ENCODE results near the gene RCCD1. TPM values are rescaled to one million over a fixed set of nuclear protein-coding genes. Genes with fewer than 3 reads are reported as not detected.
A peak's percentile ranks its signal among the peaks of the same experiment; 100 is the strongest.

RCCD1 gene
- total and polyA plus RNA-seq, 9 of the 15 experiments (the other 6 are each of a cell fraction or from before 2014, with no cell fraction given): 11.1 to 51.4 (median 24.7) TPM

GRCh38 chr15:90934949-90935751, 19.5 kb upstream of the RCCD1 start, which contains the start of gene UNC45A (continued):
- TF ChIP-seq, protein P1, sequence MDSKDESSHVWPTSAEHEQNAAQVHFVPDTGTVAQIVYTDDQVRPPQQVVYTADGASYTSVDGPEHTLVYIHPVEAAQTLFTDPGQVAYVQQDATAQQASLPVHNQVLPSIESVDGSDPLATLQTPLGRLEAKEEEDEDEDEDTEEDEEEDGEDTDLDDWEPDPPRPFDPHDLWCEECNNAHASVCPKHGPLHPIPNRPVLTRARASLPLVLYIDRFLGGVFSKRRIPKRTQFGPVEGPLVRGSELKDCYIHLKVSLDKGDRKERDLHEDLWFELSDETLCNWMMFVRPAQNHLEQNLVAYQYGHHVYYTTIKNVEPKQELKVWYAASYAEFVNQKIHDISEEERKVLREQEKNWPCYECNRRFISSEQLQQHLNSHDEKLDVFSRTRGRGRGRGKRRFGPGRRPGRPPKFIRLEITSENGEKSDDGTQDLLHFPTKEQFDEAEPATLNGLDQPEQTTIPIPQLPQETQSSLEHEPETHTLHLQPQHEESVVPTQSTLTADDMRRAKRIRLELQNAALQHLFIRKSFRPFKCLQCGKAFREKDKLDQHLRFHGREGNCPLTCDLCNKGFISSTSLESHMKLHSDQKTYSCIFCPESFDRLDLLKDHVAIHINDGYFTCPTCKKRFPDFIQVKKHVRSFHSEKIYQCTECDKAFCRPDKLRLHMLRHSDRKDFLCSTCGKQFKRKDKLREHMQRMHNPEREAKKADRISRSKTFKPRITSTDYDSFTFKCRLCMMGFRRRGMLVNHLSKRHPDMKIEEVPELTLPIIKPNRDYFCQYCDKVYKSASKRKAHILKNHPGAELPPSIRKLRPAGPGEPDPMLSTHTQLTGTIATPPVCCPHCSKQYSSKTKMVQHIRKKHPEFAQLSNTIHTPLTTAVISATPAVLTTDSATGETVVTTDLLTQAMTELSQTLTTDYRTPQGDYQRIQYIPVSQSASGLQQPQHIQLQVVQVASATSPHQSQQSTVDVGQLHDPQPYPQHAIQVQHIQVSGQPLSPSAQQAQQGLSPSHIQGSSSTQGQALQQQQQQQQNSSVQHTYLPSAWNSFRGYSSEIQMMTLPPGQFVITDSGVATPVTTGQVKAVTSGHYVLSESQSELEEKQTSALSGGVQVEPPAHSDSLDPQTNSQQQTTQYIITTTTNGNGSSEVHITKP (IDR thresholded peaks at IDR 0.05; ENCODE audit: partially characterized antibody): peak; percentile 35
- peak; percentile 43; the same call in 1 of the 2 replicates for TF ChIP-seq ZNF263 (CRISPR knock-in tag; IDR thresholded peaks at IDR 0.05; ENCODE audit: borderline replicate concordance)
- TF ChIP-seq ZBTB7A (IDR thresholded peaks at IDR 0.05; ENCODE audit: borderline replicate concordance, control insufficient read depth, low read depth, low read length): peak; percentile 87; the same call in 1 of the 2 replicates
- no peak for TF ChIP-seq PHTF2 (CRISPR knock-in tag; IDR thresholded peaks at IDR 0.05)
- no peak for TF ChIP-seq HDAC8 (tag; IDR thresholded peaks at IDR 0.05)
- TF ChIP-seq ESRRA (IDR thresholded peaks at IDR 0.05; ENCODE audit: borderline replicate concordance, low read depth): peak; percentile 64
- TF ChIP-seq HLTF (IDR thresholded peaks at IDR 0.05): 0 out of 2 replicates have a peak, but pooled peaks have one; percentile 37
- 0 out of 2 replicates have a peak, but pooled peaks have one; percentile 22 for TF ChIP-seq ARID1B (IDR thresholded peaks at IDR 0.05)
- TF ChIP-seq MYNN (IDR thresholded peaks at IDR 0.05): no peak
- no peak for TF ChIP-seq MYNN (CRISPR knock-in tag; IDR thresholded peaks at IDR 0.05)
- TF ChIP-seq MAZ (CRISPR knock-in tag; conservative IDR thresholded peaks at IDR 0.05 in 1 of 2, IDR thresholded peaks at IDR 0.05 in 1 of 2): peak; percentile 23 to 76; a peak in 2 of 4 replicates
- no peak for TF ChIP-seq THRA (IDR thresholded peaks at IDR 0.05)
- no peak for TF ChIP-seq SMAD2 (IDR thresholded peaks at IDR 0.05; ENCODE audit: low read depth, low read length)
- no peak for TF ChIP-seq ARHGAP35 (IDR thresholded peaks at IDR 0.05; ENCODE audit: partially characterized antibody)
- TF ChIP-seq TEAD2 (tag; IDR thresholded peaks at IDR 0.05): no peak
- TF ChIP-seq NFIX (CRISPR knock-in tag; IDR thresholded peaks at IDR 0.05; ENCODE audit: low read depth): no peak
- TF ChIP-seq BACH1 (tag; IDR thresholded peaks at IDR 0.05): no peak
- TF ChIP-seq E2F6 (IDR thresholded peaks at IDR 0.05; ENCODE audit: borderline replicate concordance in 1 of 2, extremely low read depth in 1 of 2, insufficient read depth in 1 of 2, insufficient read length in 1 of 2, low read depth in 1 of 2, low read length in 1 of 2, poor library complexity in 1 of 2, severe bottlenecking in 1 of 2): peak in 1 of 2 experiments; percentile 8
- no peak for TF ChIP-seq SMAD3 (CRISPR knock-in tag; conservative IDR thresholded peaks at IDR 0.05)
- TF ChIP-seq KLF1 (tag; IDR thresholded peaks at IDR 0.05): no peak

Data from K562 (cell line).